Left ventricle myocardium inferior (tissue), 1 donor: Measurements from ENCODE around the gene SLC1A1. TPM values are rescaled to one million over a fixed set of nuclear protein-coding genes. Genes with fewer than 3 reads are reported as not detected.

Source experiments
- DNase-seq: peaks from one replicate; pipeline ENCODE4 v3.0.0-alpha.2; 2020
- H3K27ac ChIP-seq: fragments of 200-600 bp; replicated peaks from 2 replicates; pipeline ENCODE4 v1.8.0; 2021
- H3K27me3 ChIP-seq: fragments of 200-600 bp; 2 replicates; pipeline ENCODE4 v1.8.0; 2021; ENCODE audit warnings: low read depth
- H3K36me3 ChIP-seq: fragments of 200-600 bp; 2 replicates; pipeline ENCODE4 v1.8.0; 2021
- H3K4me1 ChIP-seq: fragments of 200-600 bp; 2 replicates; pipeline ENCODE4 v1.8.0; 2021
- H3K4me3 ChIP-seq: fragments of 200-600 bp; 2 replicates; pipeline ENCODE4 v1.8.0; 2021; ENCODE audit warnings: mild to moderate bottlenecking, moderate library complexity
- H3K9me3 ChIP-seq: fragments of 200-600 bp; replicated peaks from 2 replicates; pipeline ENCODE4 v1.8.0; 2021
- intact Hi-C: fragments of 100-400 bp; cut with micrococcal nuclease; formaldehyde crosslinking; loops from one replicate; pipeline ENCODE4 v1.11.0; 2022
- total RNA-seq: library from RNA; stranded (reverse); fragmentation: NEBNext Ultra II Directional; extraction: Animal tissue kit (Norgen Biotek cat#: 25700); gene quantifications from one replicate; pipeline ENCODE4 v1.2.1, GENCODE V29; 2021
- TF ChIP-seq, protein P1 (sequence below): fragments of 200-600 bp; IDR thresholded peaks from 2 replicates; pipeline ENCODE4 v1.8.0; 2021; ENCODE audit warnings: antibody characterized with exemption, mild to moderate bottlenecking, borderline replicate concordance
- donor health status: DM: no; HTN: yes; CAD: no; lungs with severe emphysema.

SLC1A1 gene
- total RNA-seq, 1 donor from 2014 or later = 3.1 TPM

DNA sequence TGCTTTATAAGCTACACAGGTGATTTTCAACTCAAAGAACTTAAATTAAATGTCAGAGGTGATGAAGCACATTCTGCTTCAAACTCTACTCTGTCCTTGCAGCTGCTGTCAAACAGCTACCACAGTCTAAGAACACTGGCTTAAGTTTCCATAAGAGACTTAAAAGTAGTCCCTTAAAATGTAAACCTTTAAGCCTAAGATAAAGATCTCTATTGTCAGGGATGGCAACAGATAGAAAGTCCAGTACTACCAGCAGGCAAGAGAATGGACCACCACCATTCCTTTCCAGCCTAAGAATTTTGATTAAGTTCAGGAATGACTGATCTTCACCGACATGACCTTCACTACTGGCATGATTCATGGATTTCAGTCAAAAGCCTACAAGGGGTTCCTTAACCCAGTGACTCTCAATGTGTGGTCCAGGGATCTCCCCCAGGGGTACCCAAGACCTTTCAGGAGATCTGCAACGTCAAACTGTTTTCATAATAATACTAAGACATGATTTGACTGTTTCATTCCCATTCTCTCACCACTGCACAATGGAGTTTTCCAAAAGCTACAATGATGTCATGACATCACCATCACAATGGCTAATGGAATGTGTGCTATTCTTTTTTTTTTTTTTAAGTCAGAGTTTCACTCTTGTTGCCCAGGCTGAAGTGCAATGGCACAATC is 130.8 kb downstream of the SLC1A1 start:
- Histone ChIP-seq H3K27ac (no peak overlapping the region), H3K36me3 (peaks cover 8% of the 10 kb centered on the region), H3K27me3 (no peaks in the 10 kb centered on the region), H3K4me1 (no peaks in the 10 kb centered on the region), H3K4me3 (no peak overlapping the region), H3K9me3 (no peaks in the 10 kb centered on the region)
- TF ChIP-seq, protein P1, sequence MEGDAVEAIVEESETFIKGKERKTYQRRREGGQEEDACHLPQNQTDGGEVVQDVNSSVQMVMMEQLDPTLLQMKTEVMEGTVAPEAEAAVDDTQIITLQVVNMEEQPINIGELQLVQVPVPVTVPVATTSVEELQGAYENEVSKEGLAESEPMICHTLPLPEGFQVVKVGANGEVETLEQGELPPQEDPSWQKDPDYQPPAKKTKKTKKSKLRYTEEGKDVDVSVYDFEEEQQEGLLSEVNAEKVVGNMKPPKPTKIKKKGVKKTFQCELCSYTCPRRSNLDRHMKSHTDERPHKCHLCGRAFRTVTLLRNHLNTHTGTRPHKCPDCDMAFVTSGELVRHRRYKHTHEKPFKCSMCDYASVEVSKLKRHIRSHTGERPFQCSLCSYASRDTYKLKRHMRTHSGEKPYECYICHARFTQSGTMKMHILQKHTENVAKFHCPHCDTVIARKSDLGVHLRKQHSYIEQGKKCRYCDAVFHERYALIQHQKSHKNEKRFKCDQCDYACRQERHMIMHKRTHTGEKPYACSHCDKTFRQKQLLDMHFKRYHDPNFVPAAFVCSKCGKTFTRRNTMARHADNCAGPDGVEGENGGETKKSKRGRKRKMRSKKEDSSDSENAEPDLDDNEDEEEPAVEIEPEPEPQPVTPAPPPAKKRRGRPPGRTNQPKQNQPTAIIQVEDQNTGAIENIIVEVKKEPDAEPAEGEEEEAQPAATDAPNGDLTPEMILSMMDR = no peak
- DNase-seq = no peak
- intact Hi-C loops = no loop called here

- TF ChIP-seq, protein P1 = no peak
- H3K4me1 ChIP-seq = no peaks in the 10 kb centered on the region
- H3K36me3 ChIP-seq = peaks cover 8% of the 10 kb centered on the region
- H3K27ac ChIP-seq = no peak overlapping the region
- no peaks in the 10 kb centered on the region for H3K27me3 ChIP-seq
- intact Hi-C loops = no loop called here
- no peaks in the 10 kb centered on the region for H3K9me3 ChIP-seq
- no peak for DNase-seq
- H3K4me3 ChIP-seq = no peak overlapping the region
Observed at GRCh38 chr9:4622016-4622415, 131.7 kb downstream of the SLC1A1 start.

- Histone ChIP-seq H3K4me3 (no peak overlapping the region), H3K4me1 (no peaks in the 10 kb centered on the region), H3K36me3 (no peaks in the 10 kb centered on the region), H3K27me3 (no peaks in the 10 kb centered on the region), H3K9me3 (no peaks in the 10 kb centered on the region), H3K27ac (no peak overlapping the region)
- intact Hi-C loops = no loop called here
- DNase-seq = no peak
- TF ChIP-seq, protein P1 = no peak
Observed at GRCh38 chr9:4630836-4631235, 140.6 kb downstream of the SLC1A1 start.

Other genes starting within 250 kb of the SLC1A1 start
- gene GLIS3, start 190.4 kb upstream of the SLC1A1 start, total RNA-seq = 5.2 TPM
- 2.1 TPM for gene PLPP6, start 171.8 kb downstream of the SLC1A1 start, total RNA-seq
- gene SPATA6L, start 176.0 kb downstream of the SLC1A1 start, total RNA-seq = 0.96 TPM
- 42.4 TPM for gene CDC37L1, start 189.1 kb downstream of the SLC1A1 start, total RNA-seq